GM06990 (cell line): ENCODE data around the gene CFAP46.

Experiments used
- DNase-seq: peaks from one replicate; pipeline ENCODE4 v3.0.0-alpha.2; 2011; ENCODE audit not compliant: insufficient read length; ENCODE audit errors: extremely low read depth
- H3K27me3 ChIP-seq: replicated peaks from 2 replicates; pipeline ENCODE4 v1.6.0; 2011; ENCODE audit warnings: low read length; ENCODE audit not compliant: control insufficient read depth, insufficient read depth
- H3K36me3 ChIP-seq: 2 replicates; pipeline ENCODE4 v1.5.1; 2011; ENCODE audit warnings: low read length; ENCODE audit not compliant: control insufficient read depth, insufficient read depth
- H3K4me3 ChIP-seq: replicated peaks from 2 replicates; pipeline ENCODE4 v1.5.1; 2011; ENCODE audit warnings: low read depth, mild to moderate bottlenecking, control low read depth, low read length
- TF ChIP-seq, protein P1 (sequence below): IDR thresholded peaks from 2 replicates; pipeline ENCODE4 v1.5.1; 2011; ENCODE audit warnings: low read length, control low read depth, mild to moderate bottlenecking, inconsistent platforms; ENCODE audit not compliant: insufficient read depth, poor library complexity, severe bottlenecking

CFAP46 gene

DNA sequence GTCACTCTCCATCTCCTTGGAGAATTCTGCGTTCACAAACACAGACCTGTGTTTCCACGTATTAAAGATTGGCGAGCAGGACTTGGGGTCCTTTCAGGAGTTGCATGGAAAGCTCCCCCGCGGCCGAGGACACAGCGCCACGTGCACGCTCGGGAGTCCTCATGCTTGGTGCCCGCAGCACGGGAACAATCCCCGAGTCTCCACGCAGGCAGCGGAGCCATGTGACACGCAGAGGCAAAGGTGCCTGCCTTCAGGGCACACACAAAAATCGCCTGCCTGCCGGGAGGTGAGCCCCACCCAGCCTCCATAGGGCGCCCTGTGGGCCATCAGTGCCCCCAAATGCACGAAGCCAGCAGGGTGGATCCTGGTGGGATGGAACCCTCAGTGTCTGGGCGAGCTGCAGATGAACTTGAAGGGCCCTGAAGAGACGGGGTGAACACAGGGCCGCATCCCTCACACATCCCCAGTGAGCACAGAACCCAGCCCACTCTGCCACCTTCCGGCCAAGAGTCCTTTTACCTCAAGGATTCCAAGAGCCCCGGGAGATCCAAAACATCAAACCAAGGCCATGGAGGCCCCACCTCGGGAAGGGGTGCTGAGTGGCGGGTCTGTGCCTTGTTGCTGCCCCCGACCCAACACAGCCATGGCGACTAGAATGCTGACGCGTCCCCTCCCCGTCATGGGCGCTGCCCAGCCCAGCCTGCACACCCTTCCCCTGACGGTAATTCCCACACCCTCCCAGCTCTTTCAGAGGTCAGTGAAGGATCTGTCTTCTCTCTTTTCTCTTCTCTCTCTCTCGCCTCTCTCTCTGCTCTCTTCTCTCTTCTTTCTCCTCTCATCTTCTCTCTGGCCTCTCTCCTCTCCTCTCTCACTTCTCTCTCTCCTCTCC, 55.9 kb downstream of the CFAP46 start:
- TF ChIP-seq, protein P1, sequence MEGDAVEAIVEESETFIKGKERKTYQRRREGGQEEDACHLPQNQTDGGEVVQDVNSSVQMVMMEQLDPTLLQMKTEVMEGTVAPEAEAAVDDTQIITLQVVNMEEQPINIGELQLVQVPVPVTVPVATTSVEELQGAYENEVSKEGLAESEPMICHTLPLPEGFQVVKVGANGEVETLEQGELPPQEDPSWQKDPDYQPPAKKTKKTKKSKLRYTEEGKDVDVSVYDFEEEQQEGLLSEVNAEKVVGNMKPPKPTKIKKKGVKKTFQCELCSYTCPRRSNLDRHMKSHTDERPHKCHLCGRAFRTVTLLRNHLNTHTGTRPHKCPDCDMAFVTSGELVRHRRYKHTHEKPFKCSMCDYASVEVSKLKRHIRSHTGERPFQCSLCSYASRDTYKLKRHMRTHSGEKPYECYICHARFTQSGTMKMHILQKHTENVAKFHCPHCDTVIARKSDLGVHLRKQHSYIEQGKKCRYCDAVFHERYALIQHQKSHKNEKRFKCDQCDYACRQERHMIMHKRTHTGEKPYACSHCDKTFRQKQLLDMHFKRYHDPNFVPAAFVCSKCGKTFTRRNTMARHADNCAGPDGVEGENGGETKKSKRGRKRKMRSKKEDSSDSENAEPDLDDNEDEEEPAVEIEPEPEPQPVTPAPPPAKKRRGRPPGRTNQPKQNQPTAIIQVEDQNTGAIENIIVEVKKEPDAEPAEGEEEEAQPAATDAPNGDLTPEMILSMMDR: no peak
- Histone ChIP-seq H3K27me3 (no peaks in the 10 kb centered on the region; the same call in 1 of the 2 replicates), H3K36me3 (no peaks in the 10 kb centered on the region), H3K4me3 (no peak overlapping the region)
- no peak for DNase-seq

DNA sequence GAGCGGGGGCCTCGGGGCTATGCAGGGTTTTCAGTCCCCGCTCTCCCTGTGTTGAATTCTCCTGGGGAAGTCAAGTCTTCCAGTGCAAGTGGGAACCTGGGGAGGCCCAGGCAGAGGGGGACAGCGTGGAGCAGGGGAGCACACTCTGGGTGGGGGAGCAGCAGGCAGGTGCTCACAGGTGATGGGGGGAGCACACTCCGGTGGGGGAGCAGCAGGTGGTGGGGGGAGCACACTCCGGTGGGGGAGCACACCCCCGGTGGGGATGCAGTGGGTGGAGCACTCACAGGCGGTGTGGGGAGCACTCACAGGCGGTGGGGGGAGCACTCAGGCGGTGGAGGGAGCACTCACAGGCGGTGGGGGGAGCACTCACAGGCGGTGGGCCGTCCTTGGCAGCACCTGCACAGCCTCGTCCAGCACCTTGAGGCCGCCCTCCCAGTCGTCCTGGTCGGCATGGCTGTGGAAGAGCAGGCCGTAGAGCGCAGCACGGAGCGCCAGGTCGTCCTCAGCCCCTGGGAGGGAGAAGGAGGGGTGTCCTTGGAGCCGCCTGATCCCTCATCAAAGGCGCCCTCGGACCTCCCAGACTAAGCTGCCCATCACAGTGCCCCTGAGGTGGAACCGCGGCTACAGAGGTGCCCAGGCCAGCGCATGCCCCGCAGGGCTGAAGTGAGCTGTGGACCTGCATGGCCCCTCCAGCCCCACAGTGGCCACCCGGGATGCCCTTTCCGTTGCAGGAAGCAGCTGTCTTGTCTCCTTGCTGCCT, 56.7 kb downstream of the CFAP46 start:
- no peaks in the 10 kb centered on the region; the same call in 1 of the 2 replicates for H3K27me3 ChIP-seq
- TF ChIP-seq, protein P1: no peak
- H3K36me3 ChIP-seq: no peaks in the 10 kb centered on the region
- H3K4me3 ChIP-seq: no peak overlapping the region
- no peak for DNase-seq

DNA sequence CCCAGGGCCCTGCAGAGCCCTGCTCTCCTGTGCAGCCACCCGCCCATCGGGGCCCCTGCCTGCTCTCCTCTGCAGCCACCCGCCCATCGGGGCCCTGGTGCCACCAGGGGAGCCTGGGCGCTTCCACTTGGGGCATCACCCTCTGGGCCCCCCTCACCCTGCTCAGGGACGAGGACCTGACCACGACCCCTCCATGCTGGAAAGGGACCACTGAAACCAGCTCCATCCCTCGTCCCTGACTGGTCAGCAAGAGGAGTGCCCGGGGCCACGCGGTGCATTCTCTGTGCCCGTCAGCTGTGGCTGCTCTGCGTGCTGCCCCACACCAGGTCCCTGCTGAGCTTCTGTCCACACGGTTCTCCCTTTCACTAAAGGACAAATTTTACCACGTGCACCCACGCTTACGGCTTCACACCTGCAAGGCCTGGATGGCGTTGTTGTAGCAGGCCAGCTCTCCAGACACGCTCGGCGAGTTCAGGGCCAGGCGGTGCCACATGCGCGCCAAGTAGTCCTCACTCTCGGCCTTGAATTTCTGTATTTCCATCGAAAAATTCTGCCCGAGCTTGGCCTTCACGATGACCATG, 57.6 kb downstream of the CFAP46 start:
- H3K36me3 ChIP-seq: no peaks in the 10 kb centered on the region
- TF ChIP-seq, protein P1: no peak
- H3K27me3 ChIP-seq: no peaks in the 10 kb centered on the region; the same call in 1 of the 2 replicates
- no peak for DNase-seq
- H3K4me3 ChIP-seq: no peak overlapping the region

DNA sequence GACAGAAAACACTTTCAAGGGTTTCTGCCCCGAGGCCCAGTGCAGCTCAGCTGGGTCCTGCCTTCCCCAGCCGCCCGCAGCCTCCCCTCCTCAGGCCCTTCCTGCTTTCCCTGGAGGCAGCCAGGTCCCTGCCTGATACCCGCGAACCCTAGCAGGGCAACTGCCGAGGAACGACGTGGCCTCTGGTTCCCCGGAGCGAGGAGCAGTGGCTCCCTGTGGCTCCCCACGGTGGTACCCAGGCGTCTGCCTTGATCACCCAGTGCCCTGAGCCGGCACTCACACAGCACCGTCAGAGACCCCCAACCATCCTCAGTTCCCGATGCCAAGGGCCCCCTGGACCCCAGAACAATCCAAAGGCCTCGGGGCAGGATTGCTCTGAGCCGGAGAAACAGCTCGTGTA, 58.3 kb downstream of the CFAP46 start:
- DNase-seq: no peak
- no peaks in the 10 kb centered on the region for H3K36me3 ChIP-seq

DNA sequence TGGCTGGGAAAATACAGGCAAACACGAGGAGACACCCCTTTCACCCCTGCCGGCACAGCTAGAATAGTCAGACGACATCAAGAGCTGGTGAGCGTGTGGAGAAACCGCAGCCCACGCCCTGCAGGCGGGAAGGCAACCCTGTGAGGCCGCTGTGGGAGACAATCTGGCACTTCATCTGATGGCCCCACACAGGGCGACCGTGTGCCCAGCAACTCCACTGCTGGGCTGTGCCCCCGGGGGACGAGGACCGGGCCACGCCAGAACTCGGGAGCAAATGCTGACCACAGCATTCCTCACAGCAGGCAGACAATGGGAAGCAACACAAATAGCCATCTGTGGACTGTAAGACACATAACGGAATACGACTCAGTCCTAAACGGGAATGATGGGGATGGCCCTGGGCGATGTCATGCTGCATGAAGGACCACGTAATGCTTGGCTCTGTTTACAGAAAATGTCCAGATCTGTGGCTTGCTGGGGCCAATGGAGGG, 58.9 kb downstream of the CFAP46 start:
- no peaks in the 10 kb centered on the region; the same call in 1 of the 2 replicates for H3K27me3 ChIP-seq
- TF ChIP-seq, protein P1: no peak
- H3K4me3 ChIP-seq: no peak overlapping the region
- H3K36me3 ChIP-seq: no peaks in the 10 kb centered on the region
- DNase-seq: no peak

More for the DNA sequence above, 58.3 kb downstream of the CFAP46 start:
- Histone ChIP-seq H3K4me3 (no peak overlapping the region), H3K27me3 (no peaks in the 10 kb centered on the region; the same call in 1 of the 2 replicates)
- TF ChIP-seq, protein P1: no peak
